Neural cell (in vitro differentiated cells): ENCODE data around the gene FER1L5. TPM values are rescaled to one million over a fixed set of nuclear protein-coding genes. Genes with fewer than 3 reads are reported as not detected.

Experiments used
- H2AFZ ChIP-seq: fragments of 200-600, 300-800 bp; sonication (generic), shearing (Covaris generic); 2 replicates; pipeline ENCODE4 v1.6.0; 2014; ENCODE audit warnings: low read depth, mild to moderate bottlenecking, antibody characterized with exemption, low read length, moderate library complexity
- H3F3A ChIP-seq: fragments of 200-600 bp; shearing (Covaris generic); 2 replicates; pipeline ENCODE4 v1.6.1; 2016; ENCODE audit warnings: mild to moderate bottlenecking, moderate library complexity, mixed read lengths, antibody characterized with exemption, low read length; ENCODE audit not compliant: insufficient read depth, poor library complexity, severe bottlenecking
- H3K27ac ChIP-seq: fragments of 200-600, 300-800 bp; sonication (generic), shearing (Covaris generic); 2 replicates; pipeline ENCODE4 v1.5.1; 2014; ENCODE audit warnings: mild to moderate bottlenecking, low read length, moderate library complexity
- H3K27me3 ChIP-seq: fragments of 300-800, 200-600 bp; sonication (generic), shearing (Covaris generic); 2 replicates; pipeline ENCODE4 v1.6.0; 2014; ENCODE audit warnings: mild to moderate bottlenecking, low read depth, low read length, moderate library complexity; ENCODE audit not compliant: insufficient read depth
- H3K36me3 ChIP-seq: fragments of 300-800, 200-600 bp; sonication (generic), shearing (Covaris generic); 2 replicates; pipeline ENCODE4 v1.5.1; 2014; ENCODE audit warnings: mild to moderate bottlenecking, antibody characterized with exemption, low read length, moderate library complexity; ENCODE audit not compliant: insufficient read depth
- H3K4me2 ChIP-seq: fragments of 300-800, 200-600 bp; sonication (generic), shearing (Covaris generic); 2 replicates; pipeline ENCODE4 v1.6.0; 2014; ENCODE audit warnings: mild to moderate bottlenecking, low read length
- H3K4me3 ChIP-seq: fragments of 300-800, 200-600 bp; sonication (generic), shearing (Covaris generic); 2 replicates; pipeline ENCODE4 v1.5.1; 2014; ENCODE audit warnings: mild to moderate bottlenecking, low read length, moderate library complexity
- H3K79me2 ChIP-seq: fragments of 200-600 bp; shearing (Covaris generic); replicated peaks from 2 replicates; pipeline ENCODE4 v1.6.0; 2014; ENCODE audit warnings: mild to moderate bottlenecking, low read length, moderate library complexity; ENCODE audit not compliant: insufficient read depth
- H3K9ac ChIP-seq: fragments of 300-800, 200-600 bp; sonication (generic), shearing (Covaris generic); 2 replicates; pipeline ENCODE4 v1.6.1; 2016; ENCODE audit warnings: mild to moderate bottlenecking, low read length, mixed read lengths
- H3K9me2 ChIP-seq: fragments of 200-600 bp; shearing (Covaris generic); 2 replicates; pipeline ENCODE4 v1.6.1; 2016; ENCODE audit warnings: mild to moderate bottlenecking, low read length, mixed read lengths; ENCODE audit not compliant: insufficient read depth
- H3K9me3 ChIP-seq: fragments of 200-600, 300-800 bp; sonication (generic), shearing (Covaris generic); 2 replicates; pipeline ENCODE4 v1.6.1; 2016; ENCODE audit warnings: mild to moderate bottlenecking, mixed run types, low read length, moderate library complexity, mixed read lengths
- H4K20me1 ChIP-seq: fragments of 200-600 bp; shearing (Covaris generic); 2 replicates; pipeline ENCODE4 v1.6.1; 2016; ENCODE audit warnings: mild to moderate bottlenecking, mixed run types; ENCODE audit not compliant: insufficient read depth
- EP300 ChIP-seq: fragments of 450-650 bp; conservative IDR thresholded peaks from 2 replicates; pipeline ENCODE4 v1.6.1; 2014; ENCODE audit warnings: antibody characterized with exemption, mild to moderate bottlenecking, moderate library complexity; ENCODE audit not compliant: poor library complexity, severe bottlenecking
- EZH2 ChIP-seq: fragments of 200-600, 300-800 bp; shearing (Covaris generic), sonication (generic); IDR thresholded peaks from 2 replicates; pipeline ENCODE4 v1.6.1; 2014; ENCODE audit warnings: antibody characterized with exemption, low read length, borderline replicate concordance, mild to moderate bottlenecking; ENCODE audit not compliant: insufficient read depth, poor library complexity, severe bottlenecking
- MXI1 ChIP-seq: fragments of 450-650 bp; conservative IDR thresholded peaks from 2 replicates; pipeline ENCODE4 v1.6.1; 2014; ENCODE audit warnings: antibody characterized with exemption, mild to moderate bottlenecking; ENCODE audit not compliant: poor library complexity, severe bottlenecking
- POLR2AphosphoS5 ChIP-seq: IDR thresholded peaks from 2 replicates; pipeline ENCODE4 v1.6.1; 2012
- RAD21 ChIP-seq: fragments of 450-650 bp; conservative IDR thresholded peaks from 2 replicates; pipeline ENCODE4 v1.6.1; 2014; ENCODE audit warnings: antibody characterized with exemption, mild to moderate bottlenecking, moderate library complexity
- SMC3 ChIP-seq: fragments of 450-650 bp; conservative IDR thresholded peaks from 2 replicates; pipeline ENCODE4 v1.6.1; 2014; ENCODE audit warnings: antibody characterized with exemption, mild to moderate bottlenecking, moderate library complexity; ENCODE audit not compliant: poor library complexity
- TAF1 ChIP-seq: IDR thresholded peaks from 2 replicates; pipeline ENCODE4 v1.6.1; 2012; ENCODE audit warnings: low read depth
- polyA plus RNA-seq: library from polyadenylated mRNA; depleted of rRNA; stranded (reverse); fragments of >200 nt; gene quantifications from 2 replicates; pipeline ENCODE4 v1.2.3, GENCODE V29; 2014
- TF ChIP-seq, protein P1 (sequence below): fragments of 450-650 bp; IDR thresholded peaks from 2 replicates; pipeline ENCODE4 v1.5.1; 2014; ENCODE audit warnings: antibody characterized with exemption, mild to moderate bottlenecking, moderate library complexity; ENCODE audit not compliant: poor library complexity, severe bottlenecking
- TF ChIP-seq, protein P2 (sequence below): IDR thresholded peaks from 2 replicates; pipeline ENCODE4 v1.6.1; 2012; ENCODE audit warnings: borderline replicate concordance

The FER1L5 gene
- polyA plus RNA-seq, 1 donor from 2014 or later: 0.28 TPM

DNA sequence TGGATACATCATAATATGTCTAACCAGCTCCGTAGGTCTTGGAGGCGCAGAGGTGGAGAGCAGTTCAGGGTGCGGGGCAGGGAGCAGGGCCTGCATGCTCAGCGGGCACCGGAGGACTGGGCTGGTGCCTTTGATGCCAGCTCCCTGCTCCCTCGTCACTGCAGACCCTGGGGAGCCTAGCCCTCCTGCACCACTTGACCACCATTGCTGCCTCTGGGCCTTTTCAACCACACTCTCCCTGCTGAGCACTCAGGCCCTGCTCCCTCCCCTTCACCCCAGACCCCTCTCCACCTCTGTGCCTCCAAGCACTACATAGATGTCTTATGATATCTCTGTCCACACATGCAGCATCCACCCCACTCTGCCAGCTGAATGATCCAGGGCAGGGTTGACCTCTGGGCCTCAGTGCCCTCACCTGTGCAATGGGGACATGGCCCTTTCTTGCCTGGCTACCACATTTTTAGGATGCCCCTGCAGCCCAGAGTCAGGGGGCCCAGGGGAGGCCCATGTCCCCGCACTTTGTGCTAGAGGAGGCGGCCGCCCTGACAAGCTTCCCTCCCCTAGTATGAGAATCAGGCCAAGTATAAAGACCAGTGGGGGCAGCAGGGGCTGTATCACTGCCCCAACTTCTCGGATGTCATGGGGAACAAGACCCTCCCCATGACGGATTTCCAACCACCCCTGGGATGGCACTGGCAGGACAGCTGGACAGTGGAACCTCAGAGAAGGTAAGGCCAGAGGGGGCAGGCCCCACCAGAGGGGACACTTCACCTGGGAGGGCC lies 46.3 kb downstream of the FER1L5 start:
- H3K36me3 ChIP-seq: no peaks in the 10 kb centered on the region
- no peaks in the 10 kb centered on the region for H3K27me3 ChIP-seq
- no peak overlapping the region for H3K27ac ChIP-seq
- no peaks in the 10 kb centered on the region for H3K9me3 ChIP-seq
- no peaks in the 10 kb centered on the region for H3K79me2 ChIP-seq
- H3K4me2 ChIP-seq: no peak overlapping the region
- H3F3A ChIP-seq: no peaks in the 10 kb centered on the region
- H3K9me2 ChIP-seq: no peaks in the 10 kb centered on the region
- no peaks in the 10 kb centered on the region for H4K20me1 ChIP-seq
- TF ChIP-seq POLR2AphosphoS5: no peak
- TF ChIP-seq MXI1: no peak
- TF ChIP-seq, protein P1, sequence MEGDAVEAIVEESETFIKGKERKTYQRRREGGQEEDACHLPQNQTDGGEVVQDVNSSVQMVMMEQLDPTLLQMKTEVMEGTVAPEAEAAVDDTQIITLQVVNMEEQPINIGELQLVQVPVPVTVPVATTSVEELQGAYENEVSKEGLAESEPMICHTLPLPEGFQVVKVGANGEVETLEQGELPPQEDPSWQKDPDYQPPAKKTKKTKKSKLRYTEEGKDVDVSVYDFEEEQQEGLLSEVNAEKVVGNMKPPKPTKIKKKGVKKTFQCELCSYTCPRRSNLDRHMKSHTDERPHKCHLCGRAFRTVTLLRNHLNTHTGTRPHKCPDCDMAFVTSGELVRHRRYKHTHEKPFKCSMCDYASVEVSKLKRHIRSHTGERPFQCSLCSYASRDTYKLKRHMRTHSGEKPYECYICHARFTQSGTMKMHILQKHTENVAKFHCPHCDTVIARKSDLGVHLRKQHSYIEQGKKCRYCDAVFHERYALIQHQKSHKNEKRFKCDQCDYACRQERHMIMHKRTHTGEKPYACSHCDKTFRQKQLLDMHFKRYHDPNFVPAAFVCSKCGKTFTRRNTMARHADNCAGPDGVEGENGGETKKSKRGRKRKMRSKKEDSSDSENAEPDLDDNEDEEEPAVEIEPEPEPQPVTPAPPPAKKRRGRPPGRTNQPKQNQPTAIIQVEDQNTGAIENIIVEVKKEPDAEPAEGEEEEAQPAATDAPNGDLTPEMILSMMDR: no peak
- TF ChIP-seq EP300: no peak
- no peak for TF ChIP-seq RAD21
- TF ChIP-seq, protein P2, sequence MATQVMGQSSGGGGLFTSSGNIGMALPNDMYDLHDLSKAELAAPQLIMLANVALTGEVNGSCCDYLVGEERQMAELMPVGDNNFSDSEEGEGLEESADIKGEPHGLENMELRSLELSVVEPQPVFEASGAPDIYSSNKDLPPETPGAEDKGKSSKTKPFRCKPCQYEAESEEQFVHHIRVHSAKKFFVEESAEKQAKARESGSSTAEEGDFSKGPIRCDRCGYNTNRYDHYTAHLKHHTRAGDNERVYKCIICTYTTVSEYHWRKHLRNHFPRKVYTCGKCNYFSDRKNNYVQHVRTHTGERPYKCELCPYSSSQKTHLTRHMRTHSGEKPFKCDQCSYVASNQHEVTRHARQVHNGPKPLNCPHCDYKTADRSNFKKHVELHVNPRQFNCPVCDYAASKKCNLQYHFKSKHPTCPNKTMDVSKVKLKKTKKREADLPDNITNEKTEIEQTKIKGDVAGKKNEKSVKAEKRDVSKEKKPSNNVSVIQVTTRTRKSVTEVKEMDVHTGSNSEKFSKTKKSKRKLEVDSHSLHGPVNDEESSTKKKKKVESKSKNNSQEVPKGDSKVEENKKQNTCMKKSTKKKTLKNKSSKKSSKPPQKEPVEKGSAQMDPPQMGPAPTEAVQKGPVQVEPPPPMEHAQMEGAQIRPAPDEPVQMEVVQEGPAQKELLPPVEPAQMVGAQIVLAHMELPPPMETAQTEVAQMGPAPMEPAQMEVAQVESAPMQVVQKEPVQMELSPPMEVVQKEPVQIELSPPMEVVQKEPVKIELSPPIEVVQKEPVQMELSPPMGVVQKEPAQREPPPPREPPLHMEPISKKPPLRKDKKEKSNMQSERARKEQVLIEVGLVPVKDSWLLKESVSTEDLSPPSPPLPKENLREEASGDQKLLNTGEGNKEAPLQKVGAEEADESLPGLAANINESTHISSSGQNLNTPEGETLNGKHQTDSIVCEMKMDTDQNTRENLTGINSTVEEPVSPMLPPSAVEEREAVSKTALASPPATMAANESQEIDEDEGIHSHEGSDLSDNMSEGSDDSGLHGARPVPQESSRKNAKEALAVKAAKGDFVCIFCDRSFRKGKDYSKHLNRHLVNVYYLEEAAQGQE: no peak
- no peak for TF ChIP-seq SMC3
- no peak for TF ChIP-seq TAF1
- no peak for TF ChIP-seq EZH2
- H3K4me3 ChIP-seq: no peak overlapping the region
- H3K9ac ChIP-seq: no peak overlapping the region
- no peak overlapping the region for H2AFZ ChIP-seq

DNA sequence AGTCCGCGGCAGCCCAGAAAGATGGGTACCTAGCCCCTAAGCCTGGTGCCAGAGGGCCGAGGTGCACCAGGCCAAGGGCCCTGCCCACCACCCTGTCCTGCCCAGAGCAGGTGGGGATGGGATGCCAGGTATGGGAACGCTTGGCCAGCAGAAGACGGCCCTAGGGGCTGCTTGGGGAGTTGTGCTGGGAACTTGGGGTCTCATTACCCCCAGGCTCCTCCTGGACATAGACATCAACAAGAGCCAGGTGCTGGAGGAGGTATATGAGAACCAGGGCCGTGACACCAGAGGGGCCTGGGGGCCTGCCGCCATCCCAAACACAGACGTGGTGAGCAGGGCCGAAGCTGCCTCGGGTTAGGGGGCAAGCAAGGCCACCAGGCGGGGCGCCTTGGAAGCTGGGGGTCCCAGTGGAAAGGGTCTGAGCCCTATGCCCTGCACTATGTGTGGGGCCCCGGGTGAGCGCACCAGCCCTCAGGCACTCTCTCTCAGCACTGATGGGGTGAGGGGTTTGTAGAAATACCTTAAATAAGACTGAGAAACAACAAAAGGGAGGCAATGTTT lies 46.9 kb downstream of the FER1L5 start:
- Histone ChIP-seq H3K9me2 (no peaks in the 10 kb centered on the region), H4K20me1 (no peaks in the 10 kb centered on the region), H3K9me3 (no peaks in the 10 kb centered on the region), H3K79me2 (no peaks in the 10 kb centered on the region), H2AFZ (no peak overlapping the region), H3F3A (no peaks in the 10 kb centered on the region), H3K4me3 (no peak overlapping the region), H3K27me3 (no peaks in the 10 kb centered on the region), H3K4me2 (no peak overlapping the region), H3K9ac (no peak overlapping the region), H3K27ac (no peak overlapping the region), H3K36me3 (no peaks in the 10 kb centered on the region)
- TF ChIP-seq POLR2AphosphoS5: no peak
- TF ChIP-seq MXI1: no peak
- no peak for TF ChIP-seq SMC3
- no peak for TF ChIP-seq RAD21
- TF ChIP-seq, protein P2: no peak
- no peak for TF ChIP-seq EP300
- TF ChIP-seq, protein P1: no peak
- TF ChIP-seq TAF1: no peak
- TF ChIP-seq EZH2: no peak
